IMR-90 (cell line): Measurements from ENCODE around the gene RANBP10. TPM values are rescaled to one million over a fixed set of nuclear protein-coding genes. Genes with fewer than 3 reads are reported as not detected.

ENCODE experiments used
- ATAC-seq: fragments of 200-7000 bp; cut with Tn5 transposase; 2 replicates; pipeline ENCODE4 v1.9.1; 2020; ENCODE audit warnings: low read depth, mild to moderate bottlenecking, moderate library complexity
- BruUV-seq: library from RNA; stranded (reverse); fragments of 400-500 nt; replicated peaks from 2 replicates; lab custom pipeline; 2021; lab: Mats Ljungman, UMichigan
- CTCF ChIA-PET: fragments of 300-600 bp; formaldehyde crosslinking; extraction: SDS; loops from one replicate; lab custom pipeline; 2021; ENCODE audit warnings: antibody characterized with exemption; lab: Yijun Ruan, JAX
- POLR2A ChIA-PET: fragments of 300-600 bp; sonication (Branson Sonifier 250); formaldehyde crosslinking; loops from one replicate; lab custom pipeline; 2022; ENCODE audit warnings: antibody characterized with exemption; ENCODE audit not compliant: unreplicated experiment; lab: Charles Lee
- DNase-seq: peaks from one replicate; pipeline ENCODE4 v3.0.0; 2013
- H2AFZ ChIP-seq: replicated peaks from 2 replicates; pipeline ENCODE3; 2013; ENCODE audit warnings: low read length, mild to moderate bottlenecking; ENCODE audit not compliant: poor library complexity
- H2AK5ac ChIP-seq: 2 replicates; pipeline ENCODE4 v1.6.1; 2013; ENCODE audit warnings: low read depth, low read length, inconsistent platforms
- H2AK9ac ChIP-seq: replicated peaks from 2 replicates; pipeline ENCODE3; 2013; ENCODE audit warnings: mild to moderate bottlenecking, low read depth, low read length, moderate library complexity; ENCODE audit not compliant: poor library complexity
- H2BK120ac ChIP-seq: 2 replicates; pipeline ENCODE4 v1.6.1; 2013; ENCODE audit warnings: low read depth, low read length, inconsistent platforms
- H2BK15ac ChIP-seq: 3 replicates; pipeline ENCODE4 v1.6.1; 2013; ENCODE audit warnings: low read depth, low read length, inconsistent platforms
- H2BK20ac ChIP-seq: 2 replicates; pipeline ENCODE4 v1.6.1; 2013; ENCODE audit warnings: low read depth, mild to moderate bottlenecking, inconsistent platforms, low read length, moderate library complexity
- H2BK5ac ChIP-seq: 2 replicates; pipeline ENCODE4 v1.6.1; 2013; ENCODE audit warnings: mild to moderate bottlenecking, low read depth, low read length, inconsistent platforms; ENCODE audit not compliant: poor library complexity, severe bottlenecking
- H3K14ac ChIP-seq: replicated peaks from 2 replicates; pipeline ENCODE4 v1.6.1; 2013; ENCODE audit warnings: low read depth, low read length, inconsistent platforms
- H3K18ac ChIP-seq: 2 replicates; pipeline ENCODE4 v1.6.1; 2013; ENCODE audit warnings: low read depth, low read length, control low read depth
- H3K23ac ChIP-seq: 2 replicates; pipeline ENCODE4 v1.6.1; 2013; ENCODE audit warnings: low read depth, low read length, inconsistent platforms
- H3K27ac ChIP-seq: 2 replicates; pipeline ENCODE4 v1.5.1; 2013; ENCODE audit warnings: mild to moderate bottlenecking, control low read depth, low read length; ENCODE audit not compliant: insufficient read depth
- H3K27me3 ChIP-seq: 2 replicates; pipeline ENCODE4 v1.6.1; 2013; ENCODE audit warnings: low read length; ENCODE audit not compliant: control insufficient read depth, insufficient read depth
- H3K36me3 ChIP-seq: 2 replicates; pipeline ENCODE4 v1.6.1; 2013; ENCODE audit warnings: low read length, mixed read lengths; ENCODE audit not compliant: control insufficient read depth, insufficient read depth
- H3K4ac ChIP-seq: 2 replicates; pipeline ENCODE4 v1.6.1; 2013; ENCODE audit warnings: low read depth, low read length, inconsistent platforms
- H3K4me1 ChIP-seq: 2 replicates; pipeline ENCODE4 v1.6.1; 2013; ENCODE audit warnings: low read length, mixed read lengths; ENCODE audit not compliant: control insufficient read depth, insufficient read depth
- H3K4me2 ChIP-seq: 2 replicates; pipeline ENCODE4 v1.6.1; 2013; ENCODE audit warnings: low read depth, mild to moderate bottlenecking, control low read depth, low read length, moderate library complexity
- H3K4me3 ChIP-seq: 2 replicates; pipeline ENCODE4 v1.5.1; 2013; ENCODE audit warnings: low read depth, mild to moderate bottlenecking, control low read depth, low read length, moderate library complexity; ENCODE audit not compliant: insufficient read depth
- H3K56ac ChIP-seq: 2 replicates; pipeline ENCODE4 v1.6.1; 2013; ENCODE audit warnings: low read length, inconsistent platforms; ENCODE audit not compliant: insufficient read depth; ENCODE audit errors: extremely low read depth
- H3K79me1 ChIP-seq, 2 experiments: 2 replicates each; pipeline ENCODE4 v1.6.1; 2013; ENCODE audit warnings: low read length in 2 of 2, inconsistent platforms in 1 of 2, low read depth in 1 of 2
- H3K9ac ChIP-seq: 2 replicates; pipeline ENCODE4 v1.6.1; 2013; ENCODE audit warnings: low read depth, low read length, control low read depth
- H3K9me1 ChIP-seq: 2 replicates; pipeline ENCODE4 v1.6.1; 2013; ENCODE audit warnings: low read length, inconsistent platforms; ENCODE audit not compliant: insufficient read depth
- H3K9me3 ChIP-seq: 2 replicates; pipeline ENCODE4 v1.6.1; 2013; ENCODE audit warnings: low read length; ENCODE audit not compliant: control insufficient read depth, insufficient read depth
- H4K20me1 ChIP-seq: 2 replicates; pipeline ENCODE4 v1.6.1; 2013; ENCODE audit warnings: low read length, inconsistent platforms; ENCODE audit not compliant: insufficient read depth
- H4K5ac ChIP-seq: 2 replicates; pipeline ENCODE4 v1.6.1; 2013; ENCODE audit warnings: mild to moderate bottlenecking, low read depth, low read length, control low read depth
- H4K8ac ChIP-seq, 2 experiments: 2 replicates each; pipeline ENCODE4 v1.6.1; 2013; ENCODE audit warnings: low read depth in 2 of 2, low read length in 2 of 2, control low read depth in 1 of 2, inconsistent platforms in 1 of 2
- H4K91ac ChIP-seq: 2 replicates; pipeline ENCODE4 v1.6.1; 2013; ENCODE audit warnings: low read depth, low read length, inconsistent platforms; ENCODE audit not compliant: insufficient read depth
- CEBPB ChIP-seq: IDR thresholded peaks from 2 replicates; pipeline ENCODE4 v1.6.1; 2012; ENCODE audit warnings: low read depth, low read length, improper control_type of control experiment
- CHD1 ChIP-seq: IDR thresholded peaks from 2 replicates; pipeline ENCODE4 v1.6.1; 2012; ENCODE audit warnings: low read depth, low read length, improper control_type of control experiment
- FOS ChIP-seq: fragments of 150-350 bp; IDR thresholded peaks from 2 replicates; pipeline ENCODE4 v1.6.1; 2016; ENCODE audit warnings: low read depth, low read length
- MAFK ChIP-seq: IDR thresholded peaks from 2 replicates; pipeline ENCODE4 v1.6.1; 2012; ENCODE audit warnings: low read depth, low read length, improper control_type of control experiment
- MAZ ChIP-seq: IDR thresholded peaks from 2 replicates; pipeline ENCODE4 v1.6.1; 2012; ENCODE audit warnings: low read depth, mild to moderate bottlenecking, low read length, improper control_type of control experiment, moderate library complexity, borderline replicate concordance
- MXI1 ChIP-seq: IDR thresholded peaks from 2 replicates; pipeline ENCODE4 v1.6.1; 2012; ENCODE audit warnings: low read depth, mild to moderate bottlenecking, low read length, moderate library complexity, borderline replicate concordance
- NFE2L2 ChIP-seq: fragments of 150-350 bp; IDR thresholded peaks from 2 replicates; pipeline ENCODE4 v1.6.1; 2016; ENCODE audit warnings: low read depth, mild to moderate bottlenecking, low read length
- POLR2A ChIP-seq: IDR thresholded peaks from 2 replicates; pipeline ENCODE4 v1.6.1; 2012; ENCODE audit warnings: mild to moderate bottlenecking, low read depth, low read length
- RAD21 ChIP-seq: IDR thresholded peaks from 2 replicates; pipeline ENCODE4 v1.6.1; 2012; ENCODE audit warnings: low read length, improper control_type of control experiment
- RCOR1 ChIP-seq: IDR thresholded peaks from 2 replicates; pipeline ENCODE4 v1.6.1; 2012; ENCODE audit warnings: mild to moderate bottlenecking, low read length, improper control_type of control experiment; ENCODE audit not compliant: insufficient replicate concordance
- RFX5 ChIP-seq: IDR thresholded peaks from 2 replicates; pipeline ENCODE4 v1.8.0; 2012; ENCODE audit warnings: low read depth, mild to moderate bottlenecking, low read length, moderate library complexity
- SMC3 ChIP-seq: fragments of 150-350 bp; IDR thresholded peaks from 2 replicates; pipeline ENCODE4 v1.6.1; 2016; ENCODE audit warnings: low read depth, mild to moderate bottlenecking, antibody characterized with exemption, low read length, moderate library complexity
- USF2 ChIP-seq: fragments of 150-350 bp; IDR thresholded peaks from 2 replicates; pipeline ENCODE4 v1.6.1; 2017; ENCODE audit warnings: mild to moderate bottlenecking, antibody characterized with exemption, low read length, low read depth
- WGBS, 2 experiments: methylation state at CpG; one replicate each; pipeline versions ENCODE4 v1.1.5 to v1.1.7; 2013; ENCODE audit warnings: missing lambda C conversion rate in 2 of 2; ENCODE audit not compliant: insufficient read length in 1 of 2; ENCODE audit errors: extremely low coverage in 2 of 2; 5-methylcytosine and 5-hydroxymethylcytosine counted together
- dilution Hi-C: fragments of 300-500 bp; cut with HindIII; formaldehyde crosslinking; loops from one replicate; pipeline ENCODE4 v1.14.3; 2018; ENCODE audit warnings: low sequenced_read_pairs; ENCODE audit not compliant: unreplicated experiment
- in situ Hi-C: fragments of 300-500 bp; cut with MboI; formaldehyde crosslinking; loops from 3 replicates; pipeline ENCODE4 v1.14.3; 2019; ENCODE audit warnings: low sequenced_read_pairs, inconsistent platforms, mixed read lengths
- intact Hi-C: fragments of 100-400 bp; cut with micrococcal nuclease; formaldehyde crosslinking; loops from 2 replicates; pipeline ENCODE4 v1.10.0; 2022
- polyA plus RNA-seq, 3 experiments: library from polyadenylated mRNA; depleted of rRNA; stranded (reverse); fragments of >200 nt; gene quantifications; 2 replicates each; pipeline ENCODE4 v1.2.3, GENCODE V29; 2012; ENCODE audit warnings: low replicate concordance in 1 of 3
- total RNA-seq: library from RNA; depleted of rRNA; stranded (reverse); fragments of >200 nt; gene quantifications from 2 replicates; pipeline ENCODE4 v1.2.3, GENCODE V29; 2012
- TF ChIP-seq, protein P1 (sequence below): fragments of 150-350 bp; IDR thresholded peaks from 2 replicates; pipeline ENCODE4 v1.6.1; 2016; ENCODE audit warnings: low read depth, mild to moderate bottlenecking, low read length, moderate library complexity, borderline replicate concordance

RANBP10 gene
- total and polyA plus RNA-seq, 2 of the 4 experiments (the other 2 are of a cell fraction): 2.7 to 12.1 TPM

GRCh38 chr16:67782567-67783352, 23.6 kb downstream of the RANBP10 start:
- BruUV-seq: no TSS peak
- no peak overlapping the region for H3K56ac ChIP-seq
- no peak overlapping the region for H3K9ac ChIP-seq
- dilution Hi-C loops: no loop called here
- no peak overlapping the region for H2AFZ ChIP-seq
- no peak overlapping the region for H2AK9ac ChIP-seq
- H2BK15ac ChIP-seq: no peak overlapping the region
- ChIA-PET CTCF (no interaction called here), POLR2A (no interaction called here)
- no peak overlapping the region for H2BK20ac ChIP-seq
- no peak overlapping the region for H3K4ac ChIP-seq
- peaks cover 2% of the 10 kb centered on the region; the same call in 1 of the 2 replicates for H3K36me3 ChIP-seq
- H4K8ac ChIP-seq: no peak overlapping the region
- no peak overlapping the region for H3K14ac ChIP-seq
- H3K9me3 ChIP-seq: no peaks in the 10 kb centered on the region
- H4K91ac ChIP-seq: no peak overlapping the region
- no peak overlapping the region for H3K23ac ChIP-seq
- WGBS, 2 experiments: 88% methylated on average over 3 of the region's 12 CpGs; no CpG with 5 or more reads in 1 of the 2 experiments
- no peak overlapping the region for H3K27ac ChIP-seq
- intact Hi-C loops: no loop called here
- peaks cover 22% of the 10 kb centered on the region; the same call in 1 of the 2 replicates for H4K20me1 ChIP-seq
- TF ChIP-seq NFE2L2 (no peak), MAFK (no peak), CHD1 (no peak), RCOR1 (no peak), POLR2A (no peak), CEBPB (no peak), MAZ (no peak), SMC3 (no peak), FOS (no peak), USF2 (no peak), RFX5 (no peak), MXI1 (no peak), RAD21 (no peak)
- TF ChIP-seq, protein P1, sequence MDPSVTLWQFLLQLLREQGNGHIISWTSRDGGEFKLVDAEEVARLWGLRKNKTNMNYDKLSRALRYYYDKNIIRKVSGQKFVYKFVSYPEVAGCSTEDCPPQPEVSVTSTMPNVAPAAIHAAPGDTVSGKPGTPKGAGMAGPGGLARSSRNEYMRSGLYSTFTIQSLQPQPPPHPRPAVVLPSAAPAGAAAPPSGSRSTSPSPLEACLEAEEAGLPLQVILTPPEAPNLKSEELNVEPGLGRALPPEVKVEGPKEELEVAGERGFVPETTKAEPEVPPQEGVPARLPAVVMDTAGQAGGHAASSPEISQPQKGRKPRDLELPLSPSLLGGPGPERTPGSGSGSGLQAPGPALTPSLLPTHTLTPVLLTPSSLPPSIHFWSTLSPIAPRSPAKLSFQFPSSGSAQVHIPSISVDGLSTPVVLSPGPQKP: no peak
- ATAC-seq (no peak), DNase-seq (no peak)
- no peaks in the 10 kb centered on the region for H3K27me3 ChIP-seq
- H3K4me1 ChIP-seq: no peaks in the 10 kb centered on the region
- no peak overlapping the region for H3K4me3 ChIP-seq
- H3K18ac ChIP-seq: no peak overlapping the region
- H3K4me2 ChIP-seq: no peak overlapping the region
- no peak overlapping the region for H2BK120ac ChIP-seq
- no peak overlapping the region for H2AK5ac ChIP-seq
- in situ Hi-C loops: no loop called here
- no peak overlapping the region for H2BK5ac ChIP-seq
- H4K5ac ChIP-seq: no peak overlapping the region
- H3K79me1 ChIP-seq: peaks cover 25 to 65% of the 10 kb centered on the region in 2 experiments
- H3K9me1 ChIP-seq: peaks cover 12% of the 10 kb centered on the region; the same call in 1 of the 2 replicates
